NCI-H82 treated with DMSO at 0.1 percent for 48 hours (cell line): ENCODE results near the gene EPDR1.

Experiments
- DNase-seq: peaks from one replicate; lab custom pipeline; 2025; ENCODE audit not compliant: unreplicated experiment; lab: John Stamatoyannopoulos, UW

The EPDR1 gene

GRCh38 chr7:37973915-37974314 lies 53.5 kb downstream of the EPDR1 start:
- DNase-seq: no peak

- peak; percentile 4 for DNase-seq
Observed at GRCh38 chr7:37974711-37975110, 54.3 kb downstream of the EPDR1 start.

GRCh38 chr7:37977243-37977642 lies 56.8 kb downstream of the EPDR1 start:
- no peak for DNase-seq

GRCh38 chr7:37981664-37982063 lies 61.2 kb downstream of the EPDR1 start:
- no peak for DNase-seq

- DNase-seq: no peak
Observed at GRCh38 chr7:37982423-37982822, 62.0 kb downstream of the EPDR1 start.

- DNase-seq: no peak
Observed at GRCh38 chr7:37984750-37985390, 64.4 kb downstream of the EPDR1 start.

GRCh38 chr7:37986908-37987330 lies 66.5 kb downstream of the EPDR1 start:
- DNase-seq: no peak

GRCh38 chr7:37987732-37988131 lies 67.3 kb downstream of the EPDR1 start:
- DNase-seq: no peak

- DNase-seq: no peak
Observed at GRCh38 chr7:37988721-37989650, 68.5 kb downstream of the EPDR1 start.

- no peak for DNase-seq
Observed at GRCh38 chr7:37990337-37990736, 69.9 kb downstream of the EPDR1 start.

- DNase-seq: no peak
Observed at GRCh38 chr7:37993060-37993501, 72.6 kb downstream of the EPDR1 start.

GRCh38 chr7:37999673-38000072 lies 79.2 kb downstream of the EPDR1 start:
- DNase-seq: no peak

- DNase-seq: no peak
Observed at GRCh38 chr7:38000272-38000671, 79.8 kb downstream of the EPDR1 start.
